ENCODE results near the gene GLRB.

DNA sequence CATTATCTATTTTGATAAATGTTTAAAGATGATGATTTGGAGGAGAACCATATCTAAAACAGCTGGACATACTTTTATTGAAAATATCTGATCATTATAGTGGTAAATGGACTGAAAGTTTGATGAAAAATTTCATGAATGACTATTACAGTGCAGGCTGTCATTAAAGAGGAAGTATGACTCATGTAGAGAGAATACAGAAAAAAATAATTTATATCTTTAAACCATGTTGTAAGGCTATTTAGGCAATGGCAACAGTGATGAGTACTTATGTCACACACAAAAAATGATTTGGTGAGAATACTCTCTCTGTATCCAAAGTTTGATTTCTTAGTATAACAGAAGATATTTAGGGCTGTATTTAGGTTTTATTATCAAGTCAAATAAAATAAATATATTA lies 3.9 kb upstream of the GLRB start:
- TF ChIP-seq POLR2A (IDR thresholded peaks at IDR 0.05) (no peak), CTCF (IDR thresholded peaks at IDR 0.05) (no peak)

Data from heart left ventricle (tissue), 13 donors.